ENCODE data around the gene MCAT.
A peak's percentile ranks its signal among the peaks of the same experiment; 100 is the strongest.
"Not testable (repeated sequence)": the region's sequence is repeated elsewhere in the genome, so short reads cannot be mapped to it uniquely, and the experiment has no call there.

Gene MCAT

DNA sequence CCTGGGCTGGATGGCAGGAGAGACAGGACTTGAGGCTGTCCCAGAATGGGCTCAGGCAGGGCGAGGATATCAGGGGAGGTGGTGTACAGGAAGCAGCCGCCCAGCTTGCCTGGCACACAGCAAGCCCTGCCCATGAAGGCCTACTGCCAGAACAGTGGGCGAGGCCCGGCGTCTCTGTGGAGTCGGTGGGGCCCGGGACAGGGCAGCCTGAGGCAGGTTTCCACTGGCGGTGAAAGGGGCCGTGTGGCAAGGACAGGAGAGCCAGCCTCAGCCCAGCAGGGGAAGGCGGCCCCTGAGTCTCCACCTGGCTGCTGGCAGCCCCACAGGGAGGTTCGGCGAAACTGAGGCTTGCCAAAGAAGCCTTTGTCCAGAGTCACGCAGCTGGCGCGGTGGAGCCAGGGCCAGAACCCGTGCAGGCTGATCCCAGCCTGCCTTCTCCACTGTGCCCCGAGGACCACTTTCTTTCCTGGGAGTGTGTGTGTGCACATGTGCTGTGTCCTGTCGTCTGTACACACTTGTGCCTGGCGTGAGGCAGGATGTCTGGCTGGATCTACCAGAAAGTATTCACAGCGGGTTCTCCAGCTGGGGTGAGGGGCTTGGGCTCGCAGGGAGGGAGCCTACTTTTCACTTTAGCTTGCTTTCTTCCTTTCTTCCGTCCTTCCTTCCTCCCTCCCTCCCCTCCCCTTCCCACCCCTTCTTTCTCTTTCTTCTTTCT, 9.3 kb upstream of the MCAT start:
- no peak for DNase-seq

DNA sequence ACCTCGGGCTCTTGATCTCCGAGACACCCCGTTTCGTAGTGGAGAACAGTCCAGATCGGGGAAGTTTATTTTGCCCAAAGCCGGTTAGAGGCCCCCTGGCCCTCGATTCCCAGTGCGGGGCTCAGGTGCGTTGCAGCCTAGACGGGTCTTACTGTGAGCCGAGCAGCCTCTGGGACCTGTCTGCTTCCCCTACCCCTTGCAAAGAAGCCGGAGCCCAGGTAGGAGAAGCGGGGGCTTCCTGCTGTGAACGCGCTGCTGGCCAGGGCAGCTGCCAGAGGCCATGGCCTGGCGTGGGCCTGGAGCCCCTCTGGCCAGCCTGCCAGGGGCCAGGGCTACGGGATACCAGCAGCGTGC, 8.8 kb upstream of the MCAT start:
- DNase-seq: no peak

DNA sequence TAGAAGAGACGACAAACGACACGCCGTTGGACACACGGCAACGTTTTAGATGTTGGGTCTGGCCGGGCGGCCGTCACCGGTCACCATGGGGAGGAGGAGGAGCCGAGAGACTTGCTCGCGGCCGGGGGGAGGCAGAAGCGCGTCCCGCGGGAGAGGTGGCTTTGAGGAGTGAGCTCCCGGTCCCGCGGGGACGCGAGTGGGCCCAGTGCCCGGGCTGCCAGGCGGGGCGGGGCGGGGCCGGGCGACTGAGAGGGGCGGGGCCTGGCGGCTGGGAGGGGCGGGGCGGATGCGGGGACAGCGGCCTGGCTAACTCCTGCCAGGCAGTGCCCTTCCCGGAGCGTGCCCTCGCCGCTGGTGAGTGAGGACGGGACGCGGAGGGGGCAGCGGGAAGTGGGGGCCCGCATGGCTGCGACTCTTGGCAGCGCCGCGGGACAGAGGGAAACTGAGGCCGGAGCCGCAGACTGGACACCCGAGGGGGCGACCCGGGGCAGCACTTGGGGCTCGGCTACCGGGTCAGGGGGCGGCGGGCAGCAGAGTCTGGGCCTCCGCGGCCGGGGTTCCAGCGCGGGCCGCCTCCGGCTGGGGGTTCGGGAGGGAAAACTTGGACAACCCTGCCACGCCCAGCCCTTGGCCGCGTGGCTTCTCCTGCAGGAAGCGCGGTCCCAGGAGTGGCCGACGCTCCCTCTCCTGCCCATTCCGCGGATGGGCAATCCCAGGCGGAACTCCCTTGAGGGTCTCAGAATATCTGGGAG, 8.2 kb upstream of the MCAT start, which contains the start of gene TSPO:
Gene TSPO, plus strand, starts transcription at position 309 of the 752 bp plus-strand sequence. CDS start 7,680 bp downstream, outside the sequence.
- DNase-seq: no peak

DNA sequence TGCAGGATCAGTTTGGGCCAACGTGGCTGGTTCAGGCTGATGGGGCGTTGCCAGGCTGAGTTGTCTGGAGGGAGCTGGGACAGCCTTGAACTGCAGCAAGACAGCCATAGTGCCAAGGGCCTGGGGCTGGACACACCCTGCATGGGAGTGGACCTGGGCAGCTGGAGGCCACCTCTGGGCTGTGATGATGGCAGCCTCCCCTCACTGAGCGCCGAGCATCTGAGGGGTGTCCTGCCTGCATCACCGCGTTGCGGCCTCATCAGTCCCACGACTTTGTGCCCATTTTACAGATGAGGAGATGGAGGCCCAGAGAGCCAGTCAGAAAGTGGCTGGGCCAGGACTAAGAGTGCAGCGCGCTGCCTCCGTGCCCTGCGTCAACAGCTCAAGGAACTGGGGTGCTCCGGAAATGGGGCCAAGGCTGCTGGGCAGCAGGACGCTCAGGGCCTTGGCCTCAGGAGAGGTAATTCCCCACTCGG, 7.6 kb upstream of the MCAT start:
- no peak for DNase-seq

DNA sequence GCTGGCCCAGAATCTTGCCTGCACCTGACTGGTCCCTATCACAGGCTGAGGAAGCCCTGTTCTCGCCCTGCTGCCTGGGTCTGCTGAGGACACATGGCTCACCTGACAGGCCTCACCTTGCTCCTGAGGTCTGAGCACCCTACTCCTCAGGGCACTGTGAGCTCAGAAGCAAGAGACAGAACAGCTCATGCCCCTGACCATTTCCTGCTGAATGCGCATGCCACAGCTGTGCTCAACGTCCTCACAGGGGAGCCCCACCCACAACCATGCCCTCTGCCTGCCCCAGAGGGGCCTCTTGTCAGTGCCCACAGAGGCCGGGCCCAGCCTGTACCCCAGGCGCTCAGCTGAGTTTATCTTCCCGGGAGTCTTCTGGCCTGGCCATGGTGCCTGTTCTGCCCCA, 5.4 kb upstream of the MCAT start:
- DNase-seq: no peak

DNA sequence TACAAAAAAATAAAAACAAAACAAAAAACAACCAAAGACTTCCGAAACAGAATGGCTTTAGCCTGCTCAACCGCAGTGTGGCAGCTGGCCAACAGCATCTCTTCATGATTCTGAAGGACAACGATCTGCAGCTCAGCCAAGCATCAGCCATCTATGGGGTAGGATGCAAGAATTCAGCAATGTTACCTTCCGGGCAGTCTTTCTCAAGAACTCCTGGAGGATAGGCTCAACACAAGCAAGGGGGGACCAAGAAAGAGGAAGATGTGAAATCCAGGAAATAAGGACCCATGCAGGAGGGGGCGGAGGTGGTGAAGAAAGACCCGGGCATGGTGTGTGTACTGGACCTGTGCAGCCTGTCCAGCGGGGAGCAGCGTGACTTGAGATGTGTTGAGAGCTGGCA, 4.6 kb upstream of the MCAT start:
- DNase-seq: no peak

DNA sequence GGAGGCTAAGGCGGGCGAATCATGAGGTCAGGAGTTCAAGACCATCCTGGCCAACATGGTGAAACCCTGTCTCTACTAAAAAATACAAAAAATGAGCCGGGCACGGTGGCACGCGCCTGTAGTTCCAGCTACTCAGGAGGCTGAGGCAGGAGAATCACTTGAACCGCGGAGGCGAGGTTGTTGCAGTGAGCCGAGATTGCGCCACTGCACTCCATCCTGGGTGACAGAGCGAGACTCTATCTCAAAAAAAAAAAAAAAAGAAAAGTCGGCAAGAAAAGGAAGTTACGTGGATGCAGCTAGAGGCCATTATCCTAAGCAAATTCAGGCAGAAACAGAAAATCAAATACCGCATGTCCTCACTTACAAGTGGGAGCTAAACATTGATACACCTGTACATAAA, 3.1 kb upstream of the MCAT start:
- not testable (repeated sequence) for DNase-seq

DNA sequence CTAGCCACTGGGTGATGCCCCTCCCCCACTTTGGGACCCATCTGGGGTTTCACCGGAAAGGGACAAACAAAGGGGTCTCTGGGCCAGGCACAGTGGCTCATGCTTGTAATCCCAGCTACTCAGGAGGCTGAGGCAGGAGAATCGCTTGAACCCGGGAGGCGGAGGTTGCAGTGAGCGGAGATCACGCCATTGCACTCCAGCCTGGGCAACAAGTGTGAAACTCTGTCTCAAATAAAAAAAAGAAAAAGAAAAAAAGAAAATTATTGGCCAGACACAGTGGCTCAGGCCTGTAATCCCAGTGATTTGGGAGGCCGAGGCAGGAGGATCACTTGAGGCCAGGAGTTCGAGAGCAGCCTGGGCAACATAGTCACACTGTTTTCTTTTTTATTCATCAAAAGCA, 2.2 kb upstream of the MCAT start:
- DNase-seq: not testable (repeated sequence)

DNA sequence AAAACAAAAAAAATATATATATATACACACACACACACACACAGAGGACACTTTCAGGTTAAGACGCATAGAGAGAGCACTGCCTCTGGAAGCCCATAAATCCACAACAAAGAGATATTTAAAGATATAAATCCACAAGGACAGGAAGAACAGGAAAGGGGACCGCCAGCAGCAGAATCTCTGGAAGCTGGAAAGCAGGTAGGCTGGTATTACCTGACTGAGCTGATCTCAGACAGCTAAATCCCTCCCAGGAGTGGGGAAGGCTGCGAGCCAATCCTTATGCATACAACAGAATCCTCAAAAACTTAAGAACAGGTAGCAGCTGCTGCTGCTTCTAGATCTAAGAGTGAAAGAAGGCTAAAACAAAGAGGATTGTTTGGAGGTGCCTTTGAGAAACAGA, 1.8 kb upstream of the MCAT start:
- DNase-seq: no peak

DNA sequence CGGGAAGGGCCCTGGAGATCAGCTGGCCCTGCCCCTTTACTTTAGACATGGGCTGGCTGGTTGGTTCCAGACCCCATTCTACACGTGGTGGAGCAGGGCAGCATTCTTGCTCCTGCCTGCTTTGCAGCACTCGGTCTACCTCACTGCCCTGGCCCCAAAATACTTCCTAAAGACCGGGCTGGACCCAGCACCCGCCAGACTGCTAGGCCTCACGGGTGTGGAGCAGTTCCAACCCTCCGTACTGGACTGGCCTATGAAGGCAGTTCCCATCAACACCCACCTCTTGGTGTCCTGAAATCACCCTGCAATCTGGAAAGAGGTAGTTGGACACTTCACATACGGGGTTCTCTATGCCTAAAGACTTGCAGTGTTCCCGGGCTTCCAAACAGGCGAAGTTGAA, 6.4 kb downstream of the MCAT start:
- DNase-seq: no peak

DNA sequence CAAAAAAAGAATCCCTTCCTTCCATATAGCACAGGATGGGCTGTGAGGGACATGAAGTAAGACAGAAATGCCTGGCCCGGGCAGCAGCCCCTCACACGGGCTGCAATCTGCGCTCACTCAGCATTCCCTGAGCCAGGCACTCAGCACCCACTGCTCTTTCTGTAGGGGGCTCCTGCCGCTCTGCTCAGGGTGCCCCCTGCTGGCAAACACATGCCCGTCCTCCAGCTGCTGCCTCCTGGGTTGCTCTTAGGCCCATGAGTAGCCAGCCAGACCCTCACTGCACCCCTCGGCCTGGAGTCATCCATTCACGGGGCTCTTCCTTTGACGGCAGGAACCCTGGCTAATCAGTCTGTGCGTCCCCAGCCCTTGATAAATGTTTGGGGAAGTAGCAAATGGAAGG, 6.9 kb downstream of the MCAT start:
- no peak for DNase-seq

DNA sequence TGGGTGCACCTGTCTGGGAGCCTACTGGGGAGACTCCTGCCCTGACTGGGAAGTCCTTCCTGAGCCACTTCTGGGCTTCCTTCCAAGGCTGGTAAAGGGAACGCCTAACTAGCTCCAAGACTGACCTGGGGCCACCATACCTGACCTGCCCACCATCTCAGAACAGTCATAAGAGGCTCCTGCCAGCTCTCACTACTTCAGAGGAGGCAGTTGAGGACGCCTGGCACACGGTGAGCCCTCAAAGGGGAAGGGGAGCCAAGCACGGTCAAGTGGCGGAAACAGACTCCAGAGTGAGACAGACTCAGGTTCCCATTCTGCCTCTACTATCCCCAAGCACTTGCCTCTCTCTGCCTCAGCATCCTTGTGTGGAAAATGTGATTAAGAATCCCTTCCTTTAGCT, 7.6 kb downstream of the MCAT start:
- no peak for DNase-seq

DNA sequence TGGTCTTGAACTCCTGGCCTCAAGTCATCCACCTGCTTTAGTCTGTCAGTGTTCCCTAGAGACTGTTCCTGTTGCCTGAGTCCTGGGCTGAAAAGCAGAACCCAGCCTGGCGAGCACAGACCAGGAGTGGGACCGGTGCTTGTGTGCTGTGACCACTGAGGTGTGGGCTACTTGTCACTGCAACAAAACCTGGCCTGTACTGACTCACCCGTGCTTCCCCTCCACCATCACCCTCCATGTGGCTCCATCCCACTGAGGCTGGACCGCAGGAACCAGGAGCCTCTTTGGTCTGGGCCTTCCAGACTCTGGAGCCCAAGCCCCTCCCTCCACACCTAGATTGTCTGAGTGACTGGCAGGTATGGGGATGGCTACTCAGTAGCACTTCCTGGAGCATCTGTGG, 8.6 kb downstream of the MCAT start:
- no peak for DNase-seq

DNA sequence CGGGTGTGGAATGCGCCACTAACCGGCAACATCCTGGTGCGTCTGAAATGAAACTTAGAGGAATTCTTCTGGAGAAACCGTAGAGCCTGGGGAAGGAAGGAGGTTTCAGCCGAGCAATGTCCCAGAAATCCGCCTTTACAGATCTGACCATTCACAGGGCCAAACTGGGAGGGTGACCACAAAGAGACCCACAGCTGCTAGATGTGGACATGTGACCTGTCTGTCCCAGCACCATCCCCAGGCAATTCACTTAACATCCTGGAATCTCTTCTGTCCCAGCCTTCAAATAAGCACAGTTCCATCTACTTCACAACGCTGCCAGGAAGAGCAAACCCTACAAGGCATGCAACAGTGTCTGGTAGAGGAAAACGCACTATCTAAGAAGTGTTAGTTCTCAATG, 9.8 kb downstream of the MCAT start:
- no peak for DNase-seq

DNA sequence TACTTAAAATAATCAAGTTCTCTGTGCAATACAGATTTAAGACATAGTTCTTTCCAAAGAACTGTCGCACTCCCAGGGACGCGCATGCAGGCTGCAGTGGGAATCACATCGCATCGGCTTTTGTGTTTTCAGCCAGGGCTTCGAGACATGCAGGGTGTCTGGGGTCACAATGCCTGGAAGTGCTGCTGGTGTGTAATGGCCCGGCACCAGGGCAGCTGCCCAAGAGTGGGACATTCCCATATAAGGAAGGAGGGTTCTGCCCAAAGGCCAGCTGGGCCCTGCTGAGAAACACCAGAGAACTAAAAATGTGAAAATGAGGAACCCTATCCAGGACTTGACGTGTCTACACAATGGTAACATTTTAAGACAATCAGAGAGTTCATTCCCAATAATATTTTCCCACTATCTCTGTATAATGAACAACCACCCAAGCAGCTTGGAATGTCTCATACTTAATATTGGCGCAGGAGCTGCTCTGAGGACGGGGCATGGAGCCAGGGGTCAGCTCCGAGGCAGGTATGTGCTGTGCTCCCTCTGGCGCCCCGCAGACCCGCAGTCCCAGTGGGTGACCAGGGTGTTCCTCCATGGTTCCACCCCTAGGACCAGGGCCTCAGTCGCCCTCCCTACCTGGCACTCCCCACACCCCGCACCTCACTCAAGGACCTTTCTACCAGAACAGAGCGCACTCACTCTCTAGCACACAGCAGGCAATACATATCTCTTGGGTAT, 11.3 kb downstream of the MCAT start:
- no peak for DNase-seq

DNA sequence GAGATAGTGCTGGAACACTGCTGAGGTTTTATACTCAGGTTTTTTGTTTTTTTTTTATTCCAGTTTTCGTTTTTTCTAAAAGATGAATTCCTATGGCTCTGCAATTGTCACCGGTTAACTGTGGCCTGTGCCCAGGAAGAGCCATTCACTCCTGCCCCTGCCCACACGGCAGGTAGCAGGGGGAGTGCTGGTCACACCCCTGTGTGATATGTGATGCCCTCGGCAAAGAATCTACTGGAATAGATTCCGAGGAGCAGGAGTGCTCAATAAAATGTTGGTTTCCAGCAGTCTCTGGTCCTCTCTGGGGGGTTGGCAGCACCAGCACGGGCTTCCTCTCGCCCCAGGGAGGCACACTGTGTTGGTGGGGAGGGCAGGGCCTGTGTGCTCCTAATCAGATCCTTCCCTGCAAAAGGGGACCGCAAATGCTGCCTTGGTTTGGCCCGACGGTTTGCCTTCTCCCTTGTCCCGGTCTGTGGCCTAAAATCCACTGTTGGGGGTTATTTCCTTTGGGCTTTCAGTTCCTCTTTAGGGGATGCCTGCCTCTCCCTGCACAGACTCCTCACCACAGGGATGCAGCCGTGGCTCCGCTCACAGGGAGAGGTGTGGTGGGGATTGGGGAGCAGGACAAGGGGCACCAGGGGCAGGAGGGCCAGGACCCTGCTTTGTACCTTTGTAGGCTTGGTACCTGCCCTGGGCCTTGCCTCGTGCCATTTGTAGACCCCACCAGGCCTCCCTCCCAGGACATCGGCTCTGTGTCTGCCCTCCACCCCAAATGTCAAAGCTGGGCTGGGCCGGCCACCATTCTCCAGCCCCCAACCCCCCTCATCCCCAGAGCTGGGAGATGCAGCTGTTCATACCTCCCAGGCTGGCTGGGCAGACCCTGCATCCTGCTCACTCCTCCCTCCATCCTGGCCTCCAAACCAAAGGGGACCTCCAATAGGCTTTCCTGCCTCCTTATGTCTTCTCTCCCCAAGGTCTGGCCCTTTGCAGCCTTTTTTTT, 13.5 kb downstream of the MCAT start:
- DNase-seq: no peak

DNA sequence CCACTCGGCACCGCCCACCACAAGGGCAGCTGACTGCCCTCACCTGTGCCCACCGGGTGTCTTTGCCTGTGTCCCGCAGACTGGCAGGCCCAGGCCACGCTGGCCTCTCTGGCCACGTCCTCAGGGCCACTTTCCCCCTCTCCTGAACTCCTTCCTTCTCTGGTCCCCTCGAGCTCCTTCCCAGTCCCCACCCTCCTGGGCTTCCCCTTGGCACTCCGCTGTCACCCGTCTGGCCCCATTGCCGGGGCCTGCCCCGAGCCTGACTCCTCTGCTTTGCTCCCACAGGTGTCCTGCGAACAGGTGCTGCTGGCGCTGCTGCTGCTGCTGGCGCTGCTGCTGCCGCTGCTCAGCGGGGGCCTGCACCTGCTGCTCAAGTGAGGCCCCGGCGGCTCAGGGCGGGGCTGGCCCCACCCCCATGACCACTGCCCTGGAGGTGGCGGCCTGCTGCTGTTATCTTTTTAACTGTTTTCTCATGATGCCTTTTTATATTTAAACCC, 14.2 kb downstream of the MCAT start:
- DNase-seq: peak; percentile 9

DNA sequence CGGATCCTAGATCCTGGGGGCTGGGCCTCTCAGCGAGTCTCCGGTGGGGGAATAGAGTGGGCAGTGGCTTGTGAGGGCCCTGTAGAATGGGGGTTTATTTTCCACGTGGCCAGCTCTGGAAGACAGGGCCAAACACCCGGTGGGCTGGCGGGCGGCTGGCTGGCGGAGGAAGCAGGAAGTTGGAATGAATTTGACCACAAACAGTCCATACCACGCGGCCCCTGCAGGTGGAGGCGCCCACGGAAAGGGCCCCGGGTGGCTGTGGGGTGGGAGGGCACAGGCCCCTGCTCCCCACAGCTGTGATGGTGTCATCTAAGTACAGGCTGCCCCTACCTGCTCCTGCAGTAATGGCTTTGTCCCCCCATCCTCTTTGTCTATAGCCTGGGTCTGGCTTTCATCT, 15.1 kb downstream of the MCAT start:
- DNase-seq: no peak

DNA sequence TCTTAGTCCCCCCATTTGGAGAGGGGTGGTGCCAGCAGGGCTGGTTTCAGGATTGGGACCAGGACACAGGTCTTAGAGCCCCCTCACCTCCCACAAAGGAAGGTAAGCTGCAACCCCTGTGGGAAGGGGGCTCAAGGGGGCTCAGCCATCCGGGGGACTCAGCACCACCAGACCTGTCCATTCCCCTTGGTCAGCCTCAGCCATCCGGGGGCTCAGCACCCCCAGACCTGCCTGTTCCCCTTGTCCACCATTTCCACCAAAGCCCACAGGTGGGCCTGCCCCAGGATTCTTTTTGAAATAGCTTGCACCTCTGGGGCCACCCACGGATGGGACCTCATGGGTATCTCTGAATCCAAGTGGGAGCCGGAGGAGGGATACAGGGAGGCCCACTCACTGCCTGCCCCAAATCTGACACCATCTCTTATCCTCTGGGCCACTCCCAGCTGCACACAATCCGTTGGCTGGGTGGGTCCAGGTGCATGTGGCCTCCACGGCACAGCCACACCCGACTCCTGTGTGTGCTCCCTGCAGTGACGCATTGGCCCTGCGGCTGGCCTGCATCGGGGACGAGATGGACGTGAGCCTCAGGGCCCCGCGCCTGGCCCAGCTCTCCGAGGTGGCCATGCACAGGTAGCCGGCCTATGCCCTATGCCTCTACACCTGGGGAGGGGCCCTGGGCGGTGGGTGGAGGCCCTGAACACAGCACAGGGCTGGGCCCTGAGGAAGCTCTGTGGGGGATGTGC, 15.9 kb downstream of the MCAT start:
- no peak for DNase-seq

DNA sequence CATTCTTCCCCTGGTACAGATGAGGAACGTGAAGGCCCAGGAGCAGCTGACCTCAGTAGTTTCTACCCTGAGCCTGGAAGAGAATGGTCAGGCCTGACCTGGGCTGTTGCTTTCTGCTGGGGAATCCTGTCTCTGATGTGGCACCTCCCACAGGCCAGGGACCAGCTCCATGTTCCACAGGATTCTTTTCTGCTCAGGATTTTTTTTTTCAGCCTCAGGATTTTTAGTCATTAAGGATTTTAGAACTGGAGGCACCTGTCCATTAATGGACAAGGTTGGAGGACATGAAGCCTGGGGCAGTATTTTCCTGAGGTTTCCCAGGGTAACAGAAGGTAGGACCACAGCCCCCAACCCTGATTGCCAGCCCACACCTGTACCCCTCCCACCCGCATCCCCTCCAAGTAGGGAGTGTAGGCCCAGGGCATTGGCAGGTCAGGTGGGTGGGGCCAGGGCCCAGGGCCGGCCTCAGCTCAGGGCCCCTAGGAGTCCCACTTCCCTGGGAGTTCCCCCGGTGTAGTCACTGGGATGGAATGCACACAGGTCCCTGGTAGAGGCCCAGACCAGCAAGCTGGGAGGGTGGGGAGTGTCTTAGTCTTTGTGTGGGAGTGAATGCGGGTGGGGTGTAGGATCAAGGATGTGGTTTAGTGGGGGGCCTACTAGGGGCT, 16.6 kb downstream of the MCAT start:
- DNase-seq: no peak

DNA sequence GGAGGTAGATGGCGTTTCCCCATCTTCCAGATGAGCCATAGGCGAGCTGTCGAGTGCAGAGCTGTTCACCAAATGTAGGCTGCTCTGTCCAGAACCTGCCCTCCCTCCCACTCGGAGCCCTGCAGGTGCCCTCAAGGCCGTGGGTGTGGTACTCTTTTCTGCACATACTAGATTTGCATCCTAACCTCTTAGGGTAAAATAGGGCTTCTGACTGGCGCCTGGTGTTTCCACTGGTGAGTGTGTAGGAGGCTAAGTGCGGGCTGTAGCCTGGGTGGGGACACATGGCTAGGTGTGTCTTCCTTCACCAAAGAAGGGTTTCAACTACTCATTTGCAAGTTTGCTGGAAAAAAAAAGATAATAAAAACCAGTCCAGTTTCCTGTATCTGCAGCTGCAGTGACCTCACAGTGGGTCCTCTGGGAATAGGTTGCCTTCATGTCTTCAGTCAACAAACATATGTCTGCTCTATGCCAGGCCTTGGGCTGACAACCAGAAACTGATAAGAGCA, 24.2 kb downstream of the MCAT start:
- no peak for DNase-seq
